ENCODE results near the gene CALHM4.
"Not testable (repeated sequence)": the region's sequence is repeated elsewhere in the genome, so short reads cannot be mapped to it uniquely, and the experiment has no call there.

The CALHM4 gene

GRCh38 chr6:116579143-116579542, 25.6 kb downstream of the CALHM4 start:
- DNase-seq: no peak

DNA sequence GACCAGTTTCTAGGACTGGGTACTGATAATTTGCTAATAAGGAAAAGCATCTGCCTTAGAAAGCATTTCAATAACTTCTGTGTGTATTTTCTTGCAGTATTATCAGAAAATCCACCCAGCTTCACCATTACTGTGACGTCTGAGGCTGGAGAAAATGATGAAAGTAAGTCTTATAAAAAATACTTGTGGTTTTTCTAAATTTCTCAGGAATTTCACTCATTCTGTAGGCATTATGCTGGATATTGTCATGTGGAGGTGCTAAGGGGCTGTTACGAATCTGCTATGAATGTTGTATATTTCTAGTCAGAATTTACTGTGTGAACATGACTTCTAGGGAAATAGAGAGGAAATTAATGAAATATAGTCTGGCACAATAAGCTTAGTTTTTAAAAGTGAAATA, 26.6 kb downstream of the CALHM4 start:
- no peak for DNase-seq

GRCh38 chr6:116586276-116586675, 32.7 kb downstream of the CALHM4 start:
- DNase-seq: no peak

GRCh38 chr6:116586738-116587137, 33.2 kb downstream of the CALHM4 start:
- no peak for DNase-seq

GRCh38 chr6:116595247-116595646, 41.7 kb downstream of the CALHM4 start:
- no peak for DNase-seq

DNA sequence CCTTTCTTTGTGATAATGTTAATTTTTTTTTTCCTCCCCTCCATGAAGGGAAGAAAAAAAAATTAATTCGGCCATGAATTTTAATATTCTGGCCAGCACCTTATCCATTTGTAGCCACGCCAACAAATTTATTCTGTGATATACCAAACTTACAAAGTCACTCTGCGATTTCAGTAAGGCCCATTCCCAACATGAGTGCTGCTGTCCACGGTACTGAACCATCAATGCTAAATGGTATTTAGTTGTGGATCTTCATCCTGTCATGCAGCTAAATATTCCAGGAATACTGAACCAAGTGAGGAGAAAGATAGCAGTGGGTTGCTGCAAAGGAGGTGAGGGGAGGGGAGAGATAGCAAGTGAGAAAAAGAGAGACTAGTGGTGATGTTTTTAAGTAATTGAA, 43.3 kb downstream of the CALHM4 start:
- no peak for DNase-seq

DNA sequence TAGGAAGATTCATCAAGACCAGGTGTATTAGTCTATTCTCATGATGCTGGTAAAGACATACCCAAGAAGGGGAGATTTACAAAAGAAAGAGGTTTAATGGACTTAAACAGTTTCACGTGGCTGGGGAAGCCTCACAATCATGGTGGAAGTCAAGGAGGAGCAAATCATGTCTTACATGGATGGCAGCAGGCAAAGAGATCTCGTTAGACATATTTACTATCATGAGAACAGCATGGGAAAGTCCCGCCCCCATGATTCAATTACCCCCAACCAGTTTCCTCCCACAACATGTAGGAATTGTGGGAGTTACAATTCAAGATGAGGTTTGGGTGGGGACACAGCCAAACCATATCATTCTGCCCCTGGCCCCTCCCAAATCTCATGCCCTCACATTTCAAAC, 50.4 kb downstream of the CALHM4 start:
- not testable (repeated sequence) for DNase-seq

GRCh38 chr6:116604868-116605267, 51.3 kb downstream of the CALHM4 start:
- DNase-seq: not testable (repeated sequence)

- DNase-seq: no peak
Measured at GRCh38 chr6:116605935-116606334, 52.4 kb downstream of the CALHM4 start.
